Loucy (cell line): ENCODE results near the gene DUSP6.

Source experiments
- EZH2phosphoT487 ChIP-seq: fragments of 200-600 bp; IDR thresholded peaks from 2 replicates; pipeline ENCODE4 v1.6.1; 2018; ENCODE audit warnings: antibody characterized with exemption, mild to moderate bottlenecking, moderate library complexity, borderline replicate concordance
- TF ChIP-seq, protein P1 (sequence below): fragments of 200-600 bp; sonication (generic); conservative IDR thresholded peaks from 2 replicates; pipeline ENCODE4 v1.5.1; 2014; ENCODE audit warnings: mild to moderate bottlenecking, antibody characterized with exemption, low read length

DNA sequence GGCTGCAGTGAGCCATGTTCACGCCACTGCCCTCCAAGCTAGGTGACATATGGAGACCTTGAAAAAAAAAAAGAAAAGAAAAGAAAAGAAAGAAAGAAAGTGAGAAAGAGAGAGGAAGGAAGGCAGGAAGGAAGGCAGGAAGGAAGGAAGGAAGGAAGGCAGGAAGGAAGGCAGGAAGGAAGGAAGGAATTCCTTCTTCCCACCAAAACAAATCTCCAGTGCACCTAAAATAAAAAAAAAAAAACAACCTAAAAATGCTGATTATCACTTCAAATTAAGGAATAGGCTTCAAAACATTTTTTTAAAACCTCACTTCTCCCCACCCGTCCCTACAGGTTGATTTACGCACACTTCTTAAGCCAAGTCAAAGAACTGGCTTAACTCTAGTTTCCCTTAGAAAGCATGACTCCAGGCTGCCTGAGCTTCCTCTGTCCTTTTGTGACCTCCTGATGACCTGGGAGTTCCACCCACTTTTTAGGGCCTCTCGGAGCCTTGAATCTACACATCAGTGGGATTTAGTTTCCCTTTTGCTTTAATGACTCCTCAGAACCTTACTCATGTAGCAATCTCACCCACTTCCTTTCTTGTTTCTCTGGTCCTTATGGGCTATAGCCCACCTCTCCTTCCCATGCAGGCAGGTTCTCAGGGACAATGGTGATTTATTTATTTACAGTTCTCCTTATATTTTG lies 18.6 kb downstream of the DUSP6 start:
- TF ChIP-seq, protein P1, sequence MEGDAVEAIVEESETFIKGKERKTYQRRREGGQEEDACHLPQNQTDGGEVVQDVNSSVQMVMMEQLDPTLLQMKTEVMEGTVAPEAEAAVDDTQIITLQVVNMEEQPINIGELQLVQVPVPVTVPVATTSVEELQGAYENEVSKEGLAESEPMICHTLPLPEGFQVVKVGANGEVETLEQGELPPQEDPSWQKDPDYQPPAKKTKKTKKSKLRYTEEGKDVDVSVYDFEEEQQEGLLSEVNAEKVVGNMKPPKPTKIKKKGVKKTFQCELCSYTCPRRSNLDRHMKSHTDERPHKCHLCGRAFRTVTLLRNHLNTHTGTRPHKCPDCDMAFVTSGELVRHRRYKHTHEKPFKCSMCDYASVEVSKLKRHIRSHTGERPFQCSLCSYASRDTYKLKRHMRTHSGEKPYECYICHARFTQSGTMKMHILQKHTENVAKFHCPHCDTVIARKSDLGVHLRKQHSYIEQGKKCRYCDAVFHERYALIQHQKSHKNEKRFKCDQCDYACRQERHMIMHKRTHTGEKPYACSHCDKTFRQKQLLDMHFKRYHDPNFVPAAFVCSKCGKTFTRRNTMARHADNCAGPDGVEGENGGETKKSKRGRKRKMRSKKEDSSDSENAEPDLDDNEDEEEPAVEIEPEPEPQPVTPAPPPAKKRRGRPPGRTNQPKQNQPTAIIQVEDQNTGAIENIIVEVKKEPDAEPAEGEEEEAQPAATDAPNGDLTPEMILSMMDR = no peak
- TF ChIP-seq EZH2phosphoT487 = no peak
